Hepatocyte (in vitro differentiated cells): ENCODE data around the gene TXNRD2. TPM values are rescaled to one million over a fixed set of nuclear protein-coding genes. Genes with fewer than 3 reads are reported as not detected.
A peak's percentile ranks its signal among the peaks of the same experiment; 100 is the strongest.

ENCODE experiments used
- DNase-seq: peaks from one replicate; pipeline ENCODE4 v3.0.0-alpha.2; 2016; ENCODE audit warnings: low spot score
- H2AFZ ChIP-seq: fragments of 200-600 bp; sonication (generic); 2 replicates; pipeline ENCODE4 v1.6.0; 2016; ENCODE audit warnings: antibody characterized with exemption, mild to moderate bottlenecking
- H3K27ac ChIP-seq: fragments of 200-600 bp; sonication (generic); 2 replicates; pipeline ENCODE4 v1.5.1; 2016; ENCODE audit warnings: mild to moderate bottlenecking
- H3K27me3 ChIP-seq: fragments of 200-600 bp; sonication (generic); 2 replicates; pipeline ENCODE4 v1.6.1; 2016
- H3K36me3 ChIP-seq: fragments of 200-600 bp; sonication (generic); replicated peaks from 2 replicates; pipeline ENCODE4 v1.5.1; 2016; ENCODE audit warnings: low read depth; ENCODE audit not compliant: insufficient read depth
- H3K4me1 ChIP-seq: fragments of 200-600 bp; sonication (generic); 2 replicates; pipeline ENCODE4 v1.5.1; 2016; ENCODE audit warnings: mild to moderate bottlenecking, moderate library complexity; ENCODE audit not compliant: insufficient read depth
- H3K4me2 ChIP-seq: fragments of 200-600 bp; sonication (generic); 2 replicates; pipeline ENCODE4 v1.6.0; 2016
- H3K4me3 ChIP-seq: fragments of 200-600 bp; sonication (generic); 2 replicates; pipeline ENCODE4 v1.5.1; 2016; ENCODE audit warnings: mild to moderate bottlenecking
- H3K79me2 ChIP-seq: fragments of 200-600 bp; sonication (generic); 2 replicates; pipeline ENCODE4 v1.6.0; 2017; ENCODE audit warnings: mild to moderate bottlenecking
- H3K9me2 ChIP-seq: fragments of 200-600 bp; sonication (generic); replicated peaks from 2 replicates; pipeline ENCODE4 v1.6.0; 2017; ENCODE audit warnings: mild to moderate bottlenecking; ENCODE audit not compliant: insufficient read depth
- H3K9me3 ChIP-seq: fragments of 200-600 bp; sonication (generic); 2 replicates; pipeline ENCODE4 v1.5.1; 2016; ENCODE audit warnings: low read depth, mild to moderate bottlenecking
- H4K20me1 ChIP-seq: fragments of 200-600 bp; sonication (generic); 2 replicates; pipeline ENCODE4 v1.6.0; 2016; ENCODE audit warnings: mild to moderate bottlenecking; ENCODE audit not compliant: insufficient read depth, poor library complexity, severe bottlenecking
- EZH2 ChIP-seq: fragments of 200-600 bp; sonication (generic); IDR thresholded peaks from 2 replicates; pipeline ENCODE4 v1.6.1; 2016; ENCODE audit warnings: antibody characterized with exemption, mild to moderate bottlenecking, borderline replicate concordance
- EZH2phosphoT487 ChIP-seq: fragments of 200-600 bp; sonication (generic); IDR thresholded peaks from one replicate; pipeline ENCODE4 v1.6.1; 2018; ENCODE audit warnings: antibody characterized with exemption, mild to moderate bottlenecking, low read depth, moderate library complexity; ENCODE audit not compliant: unreplicated experiment, severe bottlenecking
- WGBS: methylation state at CpG from one replicate; pipeline ENCODE4 v1.1.6; 2016; ENCODE audit warnings: low lambda C conversion rate; ENCODE audit errors: missing lambda C conversion rate; 5-methylcytosine and 5-hydroxymethylcytosine counted together
- polyA plus RNA-seq: library from polyadenylated mRNA; unstranded; fragments of >200 nt; fragmentation: Nextera tagmentation; extraction: Ambion mirVana; gene quantifications from 2 replicates; pipeline ENCODE4 v1.2.1, GENCODE V29; 2016
- total RNA-seq: library from RNA; depleted of rRNA; stranded (reverse); fragments of >200 nt; gene quantifications from 2 replicates; pipeline ENCODE4 v1.2.3, GENCODE V29; 2014
- TF ChIP-seq, protein P1 (sequence below): fragments of 200-600 bp; sonication (generic); IDR thresholded peaks from 2 replicates; pipeline ENCODE4 v1.5.1; 2016; ENCODE audit warnings: antibody characterized with exemption, mild to moderate bottlenecking; ENCODE audit not compliant: poor library complexity

TXNRD2 gene
- total and polyA plus RNA-seq, 2 experiments from 2014 or later: 0.60 to 2.1 TPM

DNA sequence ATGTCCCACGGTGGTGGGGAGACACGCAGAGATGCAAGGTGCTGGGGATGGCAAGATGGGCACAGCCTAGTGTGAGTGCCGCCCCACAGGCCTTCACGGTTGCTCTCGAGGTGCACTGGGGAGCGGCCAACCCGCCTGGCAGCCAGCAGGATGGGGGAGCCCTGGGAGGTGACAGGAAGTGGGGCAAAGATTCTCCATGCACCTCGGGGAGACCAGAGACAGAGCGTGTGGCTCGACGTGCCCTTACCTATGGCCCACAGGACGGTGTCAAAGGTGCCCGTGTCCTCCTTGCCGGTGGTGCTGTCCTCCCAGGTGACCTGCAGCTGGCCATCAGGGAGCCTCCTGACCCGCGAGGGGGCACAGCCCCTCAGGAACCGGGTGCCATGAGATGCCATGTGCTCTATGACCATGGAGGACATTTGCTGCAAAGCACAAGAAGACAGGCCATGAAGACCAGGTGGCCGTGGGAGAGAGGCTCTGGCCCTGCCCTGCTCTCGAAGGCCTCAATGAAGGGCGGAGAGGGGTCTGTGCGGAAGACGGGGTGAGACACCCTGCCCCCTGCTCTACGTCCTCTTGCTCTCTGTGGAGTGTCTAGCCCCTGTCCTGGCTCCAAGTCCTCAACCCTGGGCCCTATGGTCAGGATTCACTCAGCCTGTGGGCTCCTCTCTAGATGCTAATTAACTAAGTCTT, 46.3 kb downstream of the TXNRD2 start:
- WGBS: 97% methylated on average over 23 of the region's 23 CpGs
- no peak for DNase-seq
- H2AFZ ChIP-seq: no peak overlapping the region
- no peaks in the 10 kb centered on the region for H4K20me1 ChIP-seq
- H3K9me3 ChIP-seq: no peaks in the 10 kb centered on the region
- peaks cover 21% of the 10 kb centered on the region for H3K4me1 ChIP-seq
- H3K79me2 ChIP-seq: no peaks in the 10 kb centered on the region
- H3K4me3 ChIP-seq: no peak overlapping the region
- TF ChIP-seq EZH2phosphoT487 (no peak), EZH2 (no peak)
- TF ChIP-seq, protein P1, sequence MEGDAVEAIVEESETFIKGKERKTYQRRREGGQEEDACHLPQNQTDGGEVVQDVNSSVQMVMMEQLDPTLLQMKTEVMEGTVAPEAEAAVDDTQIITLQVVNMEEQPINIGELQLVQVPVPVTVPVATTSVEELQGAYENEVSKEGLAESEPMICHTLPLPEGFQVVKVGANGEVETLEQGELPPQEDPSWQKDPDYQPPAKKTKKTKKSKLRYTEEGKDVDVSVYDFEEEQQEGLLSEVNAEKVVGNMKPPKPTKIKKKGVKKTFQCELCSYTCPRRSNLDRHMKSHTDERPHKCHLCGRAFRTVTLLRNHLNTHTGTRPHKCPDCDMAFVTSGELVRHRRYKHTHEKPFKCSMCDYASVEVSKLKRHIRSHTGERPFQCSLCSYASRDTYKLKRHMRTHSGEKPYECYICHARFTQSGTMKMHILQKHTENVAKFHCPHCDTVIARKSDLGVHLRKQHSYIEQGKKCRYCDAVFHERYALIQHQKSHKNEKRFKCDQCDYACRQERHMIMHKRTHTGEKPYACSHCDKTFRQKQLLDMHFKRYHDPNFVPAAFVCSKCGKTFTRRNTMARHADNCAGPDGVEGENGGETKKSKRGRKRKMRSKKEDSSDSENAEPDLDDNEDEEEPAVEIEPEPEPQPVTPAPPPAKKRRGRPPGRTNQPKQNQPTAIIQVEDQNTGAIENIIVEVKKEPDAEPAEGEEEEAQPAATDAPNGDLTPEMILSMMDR: no peak
- no peak overlapping the region for H3K27ac ChIP-seq
- H3K36me3 ChIP-seq: no peaks in the 10 kb centered on the region
- no peaks in the 10 kb centered on the region for H3K9me2 ChIP-seq
- no peaks in the 10 kb centered on the region for H3K27me3 ChIP-seq
- no peak overlapping the region for H3K4me2 ChIP-seq

DNA sequence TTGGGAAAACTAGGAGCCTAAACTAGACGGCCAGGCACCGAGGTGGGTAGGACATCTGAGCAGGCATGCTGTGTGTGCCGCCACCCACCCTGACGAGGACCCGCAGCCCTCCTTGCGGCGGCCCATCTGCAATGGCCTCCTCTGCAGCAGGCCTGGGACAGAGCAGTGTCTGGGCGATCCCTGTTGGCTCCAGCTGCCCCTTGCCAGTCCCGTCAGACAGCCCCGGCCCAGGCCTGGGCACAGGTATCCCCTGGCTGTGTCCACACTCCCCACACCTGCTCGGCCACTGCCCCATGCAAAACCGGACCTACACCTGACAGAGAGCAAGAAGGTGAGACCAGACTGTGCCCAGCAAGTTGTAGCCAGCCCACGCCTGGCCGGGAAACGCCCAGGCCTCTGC, 48.3 kb downstream of the TXNRD2 start:
- Histone ChIP-seq H3K4me1 (peaks cover 21% of the 10 kb centered on the region), H3K79me2 (no peaks in the 10 kb centered on the region), H4K20me1 (no peaks in the 10 kb centered on the region), H3K4me3 (no peak overlapping the region), H2AFZ (no peak overlapping the region), H3K27me3 (no peaks in the 10 kb centered on the region), H3K9me2 (no peaks in the 10 kb centered on the region), H3K27ac (no peak overlapping the region), H3K36me3 (no peaks in the 10 kb centered on the region), H3K9me3 (no peaks in the 10 kb centered on the region), H3K4me2 (no peak overlapping the region)
- TF ChIP-seq EZH2phosphoT487 (no peak), EZH2 (no peak)
- TF ChIP-seq, protein P1: no peak
- no peak for DNase-seq
- WGBS: 92% methylated on average over 15 of the region's 15 CpGs

DNA sequence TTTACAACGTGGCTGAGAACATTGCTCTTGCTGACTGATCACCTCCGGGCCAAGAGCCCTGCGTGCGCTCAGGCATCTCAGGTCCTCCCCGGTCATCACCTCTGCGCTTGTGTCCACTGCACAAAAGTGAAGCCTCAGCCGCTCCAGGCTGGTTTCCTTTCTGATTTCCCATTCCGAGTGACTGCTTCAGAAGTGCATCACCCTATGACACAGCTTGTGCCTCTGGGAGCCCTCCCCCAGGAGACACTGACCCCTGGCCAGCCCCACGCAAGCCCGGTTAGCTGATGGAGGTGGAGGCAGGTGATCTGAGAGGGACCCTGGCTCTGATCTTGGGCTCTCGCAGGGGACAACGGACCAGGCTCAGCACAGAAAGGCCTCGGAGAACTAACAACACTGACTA, 48.7 kb downstream of the TXNRD2 start:
- Histone ChIP-seq H3K9me3 (no peaks in the 10 kb centered on the region), H2AFZ (no peak overlapping the region), H3K4me2 (no peak overlapping the region), H3K79me2 (no peaks in the 10 kb centered on the region), H3K4me3 (no peak overlapping the region), H3K4me1 (peaks cover 21% of the 10 kb centered on the region), H3K27me3 (no peaks in the 10 kb centered on the region), H3K9me2 (no peaks in the 10 kb centered on the region), H3K27ac (no peak overlapping the region), H4K20me1 (no peaks in the 10 kb centered on the region), H3K36me3 (no peaks in the 10 kb centered on the region)
- no peak for TF ChIP-seq EZH2
- no peak for TF ChIP-seq EZH2phosphoT487
- no peak for DNase-seq
- 75% methylated on average over 13 of the region's 13 CpGs for WGBS

DNA sequence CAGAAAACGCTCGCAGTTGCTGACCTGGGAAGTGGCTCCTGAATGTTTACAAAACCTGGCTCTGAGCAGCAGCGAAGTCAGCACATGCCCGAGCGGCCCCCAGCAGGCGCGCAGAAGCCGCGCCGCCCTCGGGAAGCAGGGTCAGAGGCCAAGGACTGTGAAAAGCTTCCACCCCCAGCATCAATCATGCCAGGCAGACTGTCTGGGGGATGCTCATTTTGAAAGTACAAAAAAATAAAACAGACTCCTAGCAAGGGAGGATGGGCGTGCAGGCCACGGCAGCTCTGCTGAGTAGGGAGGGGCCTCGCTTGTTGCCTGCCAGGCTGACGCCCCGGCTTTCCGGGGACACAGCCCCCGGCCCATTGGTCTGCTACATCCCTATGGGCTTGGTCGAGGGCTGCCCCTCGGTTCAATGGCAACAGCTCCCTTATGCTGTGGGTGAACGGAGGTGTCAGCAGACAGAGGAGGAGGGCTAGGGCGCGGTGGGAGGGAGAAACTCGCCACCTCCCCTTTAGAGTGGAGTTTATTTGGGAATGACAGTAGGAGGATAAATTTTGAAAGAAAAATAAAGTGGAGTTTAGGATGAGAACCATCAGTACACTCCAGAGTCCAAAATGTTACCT, 49.2 kb downstream of the TXNRD2 start:
- Histone ChIP-seq H3K9me2 (no peaks in the 10 kb centered on the region), H2AFZ (no peak overlapping the region), H3K27me3 (no peaks in the 10 kb centered on the region), H3K4me2 (peak overlapping the region; percentile 68), H4K20me1 (no peaks in the 10 kb centered on the region), H3K27ac (peak overlapping the region; percentile 45), H3K36me3 (no peaks in the 10 kb centered on the region), H3K4me3 (no peak overlapping the region), H3K4me1 (peaks cover 21% of the 10 kb centered on the region), H3K79me2 (no peaks in the 10 kb centered on the region), H3K9me3 (no peaks in the 10 kb centered on the region)
- WGBS: 28% methylated on average over 24 of the region's 24 CpGs
- DNase-seq: peak; percentile 43
- TF ChIP-seq EZH2phosphoT487 (no peak), EZH2 (no peak)
- TF ChIP-seq, protein P1: no peak
